Liver (tissue), 3 donors: ENCODE data around the gene SCNN1B.

Source experiments
- CTCF ChIP-seq: fragments of 150-350 bp; IDR thresholded peaks from 2 replicates; pipeline ENCODE4 v1.5.1; 2017; ENCODE audit warnings: improper control_type of control experiment, low read depth, low read length; ENCODE audit not compliant: missing input control
- FOXA1 ChIP-seq: IDR thresholded peaks from 2 replicates; pipeline ENCODE4 v1.6.1; 2016; ENCODE audit warnings: antibody characterized with exemption
- GABPA ChIP-seq, 2 donors: IDR thresholded peaks in 1 of 2; conservative IDR thresholded peaks in 1 of 2; 2 replicates each; pipeline ENCODE4 v1.6.1; 2016; ENCODE audit warnings: antibody characterized with exemption in 2 of 2, mild to moderate bottlenecking in 1 of 2, moderate library complexity in 1 of 2
- HNF4A ChIP-seq, 2 donors: conservative IDR thresholded peaks; 2 replicates each; pipeline ENCODE4 v1.6.1; 2016; ENCODE audit warnings: antibody characterized with exemption in 2 of 2, mild to moderate bottlenecking in 2 of 2
- JUND ChIP-seq, 2 donors: IDR thresholded peaks; 2 replicates each; pipeline ENCODE4 v1.6.1; 2016; ENCODE audit warnings: antibody characterized with exemption in 2 of 2
- MAX ChIP-seq: IDR thresholded peaks from 2 replicates; pipeline ENCODE4 v1.6.1; 2016; ENCODE audit warnings: antibody characterized with exemption
- NR2F2 ChIP-seq: IDR thresholded peaks from 2 replicates; pipeline ENCODE4 v1.6.1; 2016; ENCODE audit warnings: antibody characterized with exemption
- RAD21 ChIP-seq, 2 donors: IDR thresholded peaks; 2 replicates each; pipeline ENCODE4 v1.6.1; 2016; ENCODE audit warnings: antibody characterized with exemption in 2 of 2, mild to moderate bottlenecking in 2 of 2
- REST ChIP-seq: IDR thresholded peaks from 2 replicates; pipeline ENCODE4 v1.6.1; 2016; ENCODE audit warnings: antibody characterized with exemption, mild to moderate bottlenecking
- RXRA ChIP-seq, 2 donors: IDR thresholded peaks; 2 replicates each; pipeline ENCODE4 v1.6.1; 2017 to 2018; ENCODE audit warnings: antibody characterized with exemption in 2 of 2, mild to moderate bottlenecking in 1 of 2
- SP1 ChIP-seq: IDR thresholded peaks from 2 replicates; pipeline ENCODE4 v1.6.1; 2018; ENCODE audit warnings: antibody characterized with exemption, mild to moderate bottlenecking
- TAF1 ChIP-seq: conservative IDR thresholded peaks from 2 replicates; pipeline ENCODE4 v1.6.1; 2016; ENCODE audit warnings: antibody characterized with exemption, mild to moderate bottlenecking
- YY1 ChIP-seq: IDR thresholded peaks from 2 replicates; pipeline ENCODE4 v1.6.1; 2016; ENCODE audit warnings: antibody characterized with exemption, mild to moderate bottlenecking
- ZBTB33 ChIP-seq: IDR thresholded peaks from 2 replicates; pipeline ENCODE4 v1.6.1; 2016; ENCODE audit warnings: antibody characterized with exemption
- donor health status: healthy.
- donor health status: healthy.

GRCh38 chr16:23420011-23420410, 117.9 kb downstream of the SCNN1B start:
- TF ChIP-seq CTCF (no peak), YY1 (no peak), ZBTB33 (no peak), RXRA (IDR thresholded peaks at IDR 0.05) (no peak), REST (no peak), RAD21 (IDR thresholded peaks at IDR 0.05) (no peak), TAF1 (no peak), HNF4A (conservative IDR thresholded peaks at IDR 0.05) (no peak), MAX (no peak), NR2F2 (no peak), FOXA1 (no peak), SP1 (no peak), JUND (IDR thresholded peaks at IDR 0.05) (no peak), GABPA (IDR thresholded peaks at IDR 0.05 in 1 of 2, conservative IDR thresholded peaks at IDR 0.05 in 1 of 2) (no peak)
